SK-N-SH treated with all-trans-retinoic acid at 6 μM for 48 hours (cell line): Measurements from ENCODE around the gene THSD4.

Source experiments
- ATAC-seq: fragments of 200-7000 bp; cut with Tn5 transposase; 3 replicates; pipeline ENCODE4 v1.9.1; 2020; ENCODE audit warnings: mild to moderate bottlenecking, moderate library complexity
- ARNTL ChIP-seq: fragments of 450-650 bp; formaldehyde crosslinking; IDR thresholded peaks from 2 replicates; pipeline ENCODE4 v1.5.0; 2020; ENCODE audit warnings: low read depth, mild to moderate bottlenecking, moderate library complexity, borderline replicate concordance
- BACH2 ChIP-seq: fragments of 250-450 bp; sonication (Bioruptor Pico); IDR thresholded peaks from 2 replicates; pipeline ENCODE4 v1.9.0; 2021; ENCODE audit warnings: mild to moderate bottlenecking, borderline replicate concordance
- CSDC2 ChIP-seq: fragments of 250-450 bp; sonication (Bioruptor Pico); IDR thresholded peaks from 2 replicates; pipeline ENCODE4 v1.5.0; 2020; ENCODE audit warnings: mild to moderate bottlenecking, moderate library complexity
- ESRRG ChIP-seq: fragments of 250-450 bp; sonication (Bioruptor Pico); IDR thresholded peaks from 2 replicates; pipeline ENCODE4 v1.6.1; 2021; ENCODE audit warnings: mild to moderate bottlenecking
- GLIS3 ChIP-seq: fragments of 250-450 bp; sonication (Bioruptor Pico); IDR thresholded peaks from 2 replicates; pipeline ENCODE4 v1.5.0; 2020; ENCODE audit warnings: mild to moderate bottlenecking, moderate library complexity
- ISL1 ChIP-seq: fragments of 250-450 bp; sonication (Bioruptor Pico); IDR thresholded peaks from 2 replicates; pipeline ENCODE4 v2.1.2; 2022; ENCODE audit warnings: mild to moderate bottlenecking, moderate library complexity
- OSR1 ChIP-seq: fragments of 250-450 bp; sonication (Bioruptor Pico); IDR thresholded peaks from 2 replicates; pipeline ENCODE4 v1.8.0; 2022; ENCODE audit warnings: moderate library complexity, mild to moderate bottlenecking, inconsistent platforms
- RARB ChIP-seq: fragments of 250-450 bp; sonication (Bioruptor Pico); IDR thresholded peaks from 2 replicates; pipeline ENCODE4 v1.8.0; 2021; ENCODE audit warnings: mild to moderate bottlenecking, moderate library complexity
- SNAI2 ChIP-seq: fragments of 250-450 bp; sonication (Bioruptor Pico); IDR thresholded peaks from 2 replicates; pipeline ENCODE4 v1.5.0; 2020; ENCODE audit warnings: mild to moderate bottlenecking, moderate library complexity
- TCF4 ChIP-seq: fragments of 250-450 bp; sonication (Bioruptor Pico); IDR thresholded peaks from 2 replicates; pipeline ENCODE4 v1.8.0; 2021; ENCODE audit warnings: mild to moderate bottlenecking, moderate library complexity, borderline replicate concordance
- TOX ChIP-seq: fragments of 250-450 bp; sonication (Bioruptor Pico); IDR thresholded peaks from 2 replicates; pipeline ENCODE4 v1.8.0; 2021; ENCODE audit warnings: mild to moderate bottlenecking, moderate library complexity, borderline replicate concordance
- ZC3H10 ChIP-seq: fragments of 250-450 bp; sonication (Bioruptor Pico); IDR thresholded peaks from 2 replicates; pipeline ENCODE4 v1.5.1; 2021; ENCODE audit warnings: mild to moderate bottlenecking, moderate library complexity
- ZFP3 ChIP-seq: fragments of 250-450 bp; sonication (Bioruptor Pico); IDR thresholded peaks from 2 replicates; pipeline ENCODE4 v1.5.0; 2020; ENCODE audit warnings: mild to moderate bottlenecking, moderate library complexity
- ZFP30 ChIP-seq: fragments of 450-650 bp; formaldehyde crosslinking; IDR thresholded peaks from 2 replicates; pipeline ENCODE4 v1.5.0; 2022; ENCODE audit warnings: mild to moderate bottlenecking, moderate library complexity
- ZNF70 ChIP-seq: fragments of 450-650 bp; formaldehyde crosslinking; IDR thresholded peaks from 2 replicates; pipeline ENCODE4 v1.5.0; 2020; ENCODE audit warnings: mild to moderate bottlenecking, moderate library complexity
- ZNF8 ChIP-seq: fragments of 450-650 bp; formaldehyde crosslinking; IDR thresholded peaks from 2 replicates; pipeline ENCODE4 v1.5.0; 2020; ENCODE audit warnings: mild to moderate bottlenecking, moderate library complexity
- TF ChIP-seq, protein P1 (sequence below): fragments of 250-450 bp; sonication (Bioruptor Pico); IDR thresholded peaks from 2 replicates; pipeline ENCODE4 v1.5.1; 2020; ENCODE audit warnings: low read depth, mild to moderate bottlenecking, moderate library complexity
- TF ChIP-seq, protein P2 (sequence below): fragments of 250-450 bp; sonication (Bioruptor Pico); IDR thresholded peaks from 2 replicates; pipeline ENCODE4 v1.5.0; 2020; ENCODE audit warnings: mild to moderate bottlenecking, moderate library complexity
- TF ChIP-seq, protein P3 (sequence below): fragments of 250-450 bp; sonication (Bioruptor Pico); IDR thresholded peaks from 2 replicates; pipeline ENCODE4 v1.5.1; 2021; ENCODE audit warnings: mild to moderate bottlenecking, moderate library complexity
- TF ChIP-seq, protein P4 (sequence below): fragments of 250-450 bp; sonication (Bioruptor Pico); IDR thresholded peaks from 2 replicates; pipeline ENCODE4 v1.8.0; 2020; ENCODE audit warnings: mild to moderate bottlenecking, moderate library complexity, borderline replicate concordance

THSD4 gene

DNA sequence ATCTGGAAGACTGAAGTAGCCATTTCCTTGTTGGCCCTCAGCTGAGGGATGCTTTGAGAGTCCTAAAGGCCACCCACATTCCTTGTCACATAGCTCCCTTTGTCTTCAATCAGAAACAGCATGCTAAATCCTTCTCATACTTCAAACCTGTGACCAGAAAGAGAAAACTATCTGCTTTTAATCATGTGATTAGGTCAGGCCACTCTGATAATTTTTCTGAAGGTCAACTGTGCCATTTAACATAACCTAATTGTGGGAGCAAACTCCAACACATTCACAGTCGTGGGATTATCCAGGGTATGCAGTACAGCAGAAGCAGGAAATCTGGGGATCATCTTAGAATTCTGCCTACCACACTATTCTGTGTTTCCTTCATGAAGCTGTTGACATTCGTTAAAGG lies 471.2 kb downstream of the THSD4 start (continued):
- TF ChIP-seq OSR1 (CRISPR knock-in tag) (no peak), RARB (CRISPR knock-in tag) (no peak), TOX (CRISPR knock-in tag) (no peak)

DNA sequence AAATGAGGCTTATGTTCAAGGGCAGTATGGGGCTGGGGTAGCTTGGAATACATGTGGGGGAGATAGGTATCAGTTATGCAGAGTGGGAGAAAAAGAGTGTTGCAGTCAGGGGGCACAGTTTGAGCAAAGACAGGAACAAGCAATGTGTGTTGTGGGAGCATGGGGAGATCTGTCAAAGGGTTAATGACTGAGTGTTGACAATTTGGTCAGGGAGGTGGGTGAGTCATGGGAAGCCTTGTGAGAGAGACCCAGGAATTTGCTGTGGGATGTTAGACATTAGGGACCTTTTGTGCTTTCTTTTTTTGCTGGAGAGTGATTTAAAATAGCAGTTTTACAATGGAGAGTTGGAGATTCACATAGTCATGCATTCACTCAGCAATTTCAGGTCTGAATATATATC lies 473.5 kb downstream of the THSD4 start:
- no peak for TF ChIP-seq RARB (CRISPR knock-in tag)
- peak; percentile 65 for ATAC-seq

DNA sequence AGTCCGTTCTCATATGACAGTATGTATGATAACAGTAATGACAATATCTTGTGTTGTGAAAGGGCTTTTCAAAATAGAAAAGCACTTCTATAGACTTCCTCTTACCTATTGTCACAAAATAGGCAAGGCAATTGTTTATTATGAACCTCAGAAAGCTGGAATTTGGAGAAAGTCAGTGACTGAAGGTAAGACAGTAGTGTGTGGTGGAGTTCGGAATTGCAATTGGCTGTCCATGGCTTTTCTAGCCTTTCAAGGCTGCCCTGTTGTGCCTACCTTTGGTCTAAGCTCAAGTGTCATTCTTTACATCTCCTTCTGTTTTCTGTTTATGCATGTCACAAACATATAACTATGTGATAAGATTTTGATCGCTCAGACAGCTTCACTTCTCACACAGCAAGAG lies 475.8 kb downstream of the THSD4 start:
- TF ChIP-seq ZNF70 = no peak
- no peak for TF ChIP-seq SNAI2
- TF ChIP-seq, protein P1, sequence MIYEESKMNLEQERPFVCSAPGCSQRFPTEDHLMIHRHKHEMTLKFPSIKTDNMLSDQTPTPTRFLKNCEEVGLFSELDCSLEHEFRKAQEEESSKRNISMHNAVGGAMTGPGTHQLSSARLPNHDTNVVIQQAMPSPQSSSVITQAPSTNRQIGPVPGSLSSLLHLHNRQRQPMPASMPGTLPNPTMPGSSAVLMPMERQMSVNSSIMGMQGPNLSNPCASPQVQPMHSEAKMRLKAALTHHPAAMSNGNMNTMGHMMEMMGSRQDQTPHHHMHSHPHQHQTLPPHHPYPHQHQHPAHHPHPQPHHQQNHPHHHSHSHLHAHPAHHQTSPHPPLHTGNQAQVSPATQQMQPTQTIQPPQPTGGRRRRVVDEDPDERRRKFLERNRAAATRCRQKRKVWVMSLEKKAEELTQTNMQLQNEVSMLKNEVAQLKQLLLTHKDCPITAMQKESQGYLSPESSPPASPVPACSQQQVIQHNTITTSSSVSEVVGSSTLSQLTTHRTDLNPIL (CRISPR knock-in tag) = no peak
- TF ChIP-seq ZNF8 = no peak
- TF ChIP-seq ESRRG (CRISPR knock-in tag) = no peak
- TF ChIP-seq ZFP3 (CRISPR knock-in tag) = no peak
- TF ChIP-seq ZC3H10 = no peak
- TF ChIP-seq, protein P2, sequence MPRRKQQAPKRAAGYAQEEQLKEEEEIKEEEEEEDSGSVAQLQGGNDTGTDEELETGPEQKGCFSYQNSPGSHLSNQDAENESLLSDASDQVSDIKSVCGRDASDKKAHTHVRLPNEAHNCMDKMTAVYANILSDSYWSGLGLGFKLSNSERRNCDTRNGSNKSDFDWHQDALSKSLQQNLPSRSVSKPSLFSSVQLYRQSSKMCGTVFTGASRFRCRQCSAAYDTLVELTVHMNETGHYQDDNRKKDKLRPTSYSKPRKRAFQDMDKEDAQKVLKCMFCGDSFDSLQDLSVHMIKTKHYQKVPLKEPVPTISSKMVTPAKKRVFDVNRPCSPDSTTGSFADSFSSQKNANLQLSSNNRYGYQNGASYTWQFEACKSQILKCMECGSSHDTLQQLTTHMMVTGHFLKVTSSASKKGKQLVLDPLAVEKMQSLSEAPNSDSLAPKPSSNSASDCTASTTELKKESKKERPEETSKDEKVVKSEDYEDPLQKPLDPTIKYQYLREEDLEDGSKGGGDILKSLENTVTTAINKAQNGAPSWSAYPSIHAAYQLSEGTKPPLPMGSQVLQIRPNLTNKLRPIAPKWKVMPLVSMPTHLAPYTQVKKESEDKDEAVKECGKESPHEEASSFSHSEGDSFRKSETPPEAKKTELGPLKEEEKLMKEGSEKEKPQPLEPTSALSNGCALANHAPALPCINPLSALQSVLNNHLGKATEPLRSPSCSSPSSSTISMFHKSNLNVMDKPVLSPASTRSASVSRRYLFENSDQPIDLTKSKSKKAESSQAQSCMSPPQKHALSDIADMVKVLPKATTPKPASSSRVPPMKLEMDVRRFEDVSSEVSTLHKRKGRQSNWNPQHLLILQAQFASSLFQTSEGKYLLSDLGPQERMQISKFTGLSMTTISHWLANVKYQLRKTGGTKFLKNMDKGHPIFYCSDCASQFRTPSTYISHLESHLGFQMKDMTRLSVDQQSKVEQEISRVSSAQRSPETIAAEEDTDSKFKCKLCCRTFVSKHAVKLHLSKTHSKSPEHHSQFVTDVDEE = no peak
- TF ChIP-seq BACH2 (CRISPR knock-in tag) = no peak
- peak; percentile 72 for ATAC-seq

DNA sequence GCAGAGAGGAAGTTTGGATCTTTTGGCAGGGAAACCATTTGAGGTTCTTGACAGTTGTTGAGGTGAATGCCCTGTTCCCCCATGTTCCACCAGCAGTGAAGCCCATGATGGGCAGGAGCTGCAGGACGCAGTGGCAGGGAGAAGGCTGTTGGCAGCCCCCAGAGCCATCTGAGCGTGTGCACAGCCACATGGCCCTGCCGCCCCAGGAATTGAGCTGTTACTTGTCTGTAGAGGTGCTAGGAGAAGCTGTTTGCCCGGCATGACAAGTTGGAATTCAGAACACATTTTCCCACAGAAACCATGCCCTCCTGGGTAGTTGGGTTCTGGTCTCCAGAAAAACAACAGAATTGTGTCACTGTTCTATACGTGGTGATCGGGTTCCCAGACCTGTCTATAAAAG lies 476.9 kb downstream of the THSD4 start:
- no peak for ATAC-seq
- no peak for TF ChIP-seq OSR1 (CRISPR knock-in tag)
- no peak for TF ChIP-seq ZFP30 (CRISPR knock-in tag)
- TF ChIP-seq GLIS3 (CRISPR knock-in tag) = no peak
- TF ChIP-seq ISL1 (CRISPR knock-in tag) = no peak
- TF ChIP-seq TCF4 (CRISPR knock-in tag) = no peak
- TF ChIP-seq, protein P2 = no peak
- no peak for TF ChIP-seq SNAI2
- TF ChIP-seq TOX (CRISPR knock-in tag) = no peak
- TF ChIP-seq, protein P3, sequence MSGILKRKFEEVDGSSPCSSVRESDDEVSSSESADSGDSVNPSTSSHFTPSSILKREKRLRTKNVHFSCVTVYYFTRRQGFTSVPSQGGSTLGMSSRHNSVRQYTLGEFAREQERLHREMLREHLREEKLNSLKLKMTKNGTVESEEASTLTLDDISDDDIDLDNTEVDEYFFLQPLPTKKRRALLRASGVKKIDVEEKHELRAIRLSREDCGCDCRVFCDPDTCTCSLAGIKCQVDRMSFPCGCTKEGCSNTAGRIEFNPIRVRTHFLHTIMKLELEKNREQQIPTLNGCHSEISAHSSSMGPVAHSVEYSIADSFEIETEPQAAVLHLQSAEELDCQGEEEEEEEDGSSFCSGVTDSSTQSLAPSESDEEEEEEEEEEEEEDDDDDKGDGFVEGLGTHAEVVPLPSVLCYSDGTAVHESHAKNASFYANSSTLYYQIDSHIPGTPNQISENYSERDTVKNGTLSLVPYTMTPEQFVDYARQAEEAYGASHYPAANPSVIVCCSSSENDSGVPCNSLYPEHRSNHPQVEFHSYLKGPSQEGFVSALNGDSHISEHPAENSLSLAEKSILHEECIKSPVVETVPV (CRISPR knock-in tag) = no peak
- no peak for TF ChIP-seq ZNF8
- no peak for TF ChIP-seq CSDC2 (CRISPR knock-in tag)
- no peak for TF ChIP-seq ZC3H10
- no peak for TF ChIP-seq ARNTL (CRISPR knock-in tag)
- no peak for TF ChIP-seq BACH2 (CRISPR knock-in tag)
- TF ChIP-seq ZFP3 (CRISPR knock-in tag) = no peak
- TF ChIP-seq, protein P4, sequence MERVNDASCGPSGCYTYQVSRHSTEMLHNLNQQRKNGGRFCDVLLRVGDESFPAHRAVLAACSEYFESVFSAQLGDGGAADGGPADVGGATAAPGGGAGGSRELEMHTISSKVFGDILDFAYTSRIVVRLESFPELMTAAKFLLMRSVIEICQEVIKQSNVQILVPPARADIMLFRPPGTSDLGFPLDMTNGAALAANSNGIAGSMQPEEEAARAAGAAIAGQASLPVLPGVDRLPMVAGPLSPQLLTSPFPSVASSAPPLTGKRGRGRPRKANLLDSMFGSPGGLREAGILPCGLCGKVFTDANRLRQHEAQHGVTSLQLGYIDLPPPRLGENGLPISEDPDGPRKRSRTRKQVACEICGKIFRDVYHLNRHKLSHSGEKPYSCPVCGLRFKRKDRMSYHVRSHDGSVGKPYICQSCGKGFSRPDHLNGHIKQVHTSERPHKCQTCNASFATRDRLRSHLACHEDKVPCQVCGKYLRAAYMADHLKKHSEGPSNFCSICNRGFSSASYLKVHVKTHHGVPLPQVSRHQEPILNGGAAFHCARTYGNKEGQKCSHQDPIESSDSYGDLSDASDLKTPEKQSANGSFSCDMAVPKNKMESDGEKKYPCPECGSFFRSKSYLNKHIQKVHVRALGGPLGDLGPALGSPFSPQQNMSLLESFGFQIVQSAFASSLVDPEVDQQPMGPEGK (CRISPR knock-in tag) = no peak
- TF ChIP-seq, protein P1 (CRISPR knock-in tag) = no peak
